ENCODE results near the gene F10.

Gene F10

DNA sequence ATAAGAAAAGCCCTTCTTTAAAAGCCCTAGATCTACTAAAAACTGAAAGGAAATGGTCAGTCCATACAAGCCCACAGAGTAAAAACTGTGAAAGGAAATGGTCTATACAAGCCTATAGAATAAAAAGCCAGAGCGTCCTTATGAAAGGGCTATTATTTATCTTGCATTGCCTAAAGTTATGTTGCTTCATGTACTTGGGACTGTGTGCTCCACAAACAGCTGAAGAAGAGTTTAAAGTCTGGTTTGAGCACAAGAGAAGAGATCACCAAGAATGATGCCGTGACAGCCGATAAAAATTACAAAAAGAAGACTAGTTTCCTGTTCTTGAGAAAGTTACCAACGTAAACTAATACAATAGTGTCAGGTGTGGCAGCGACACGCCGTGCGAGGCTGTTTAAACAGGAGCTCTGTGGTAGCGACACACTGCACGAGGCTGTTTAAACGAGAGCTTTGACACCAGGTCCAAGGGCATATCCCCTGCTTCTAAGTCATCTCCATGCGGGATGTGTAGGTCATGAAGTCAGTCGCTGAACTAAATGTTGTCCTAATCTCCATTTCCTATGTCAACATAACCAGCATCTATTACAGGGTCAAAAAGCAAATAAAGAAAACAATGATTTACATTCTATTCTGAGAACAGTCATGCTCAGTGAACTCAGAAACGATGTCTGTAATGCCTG, 61.0 kb downstream of the F10 start:
- Histone ChIP-seq H3K36me3 (ENCODE audit: control insufficient read depth, insufficient read depth, low read length) (peaks cover 24% of the 10 kb centered on the region), H3K4me3 (replicated peaks; ENCODE audit: low read depth, low read length) (no peak overlapping the region), H3K27me3 (replicated peaks; ENCODE audit: control insufficient read depth, insufficient read depth, low read length) (no peaks in the 10 kb centered on the region)
- DNase-seq (ENCODE audit: extremely low read depth, insufficient read length), result no peak
- TF ChIP-seq CTCF (IDR thresholded peaks at IDR 0.05; ENCODE audit: insufficient read depth, low read length, poor library complexity, severe bottlenecking), result no peak

GRCh38 chr13:113184568-113185440, 62.2 kb downstream of the F10 start:
- TF ChIP-seq CTCF (IDR thresholded peaks at IDR 0.05; ENCODE audit: insufficient read depth, low read length, poor library complexity, severe bottlenecking), result no peak
- no peaks in the 10 kb centered on the region for H3K27me3 ChIP-seq (replicated peaks; ENCODE audit: control insufficient read depth, insufficient read depth, low read length)
- DNase-seq (ENCODE audit: extremely low read depth, insufficient read length), result no peak
- peaks cover 22% of the 10 kb centered on the region for H3K36me3 ChIP-seq (ENCODE audit: control insufficient read depth, insufficient read depth, low read length)
- no peak overlapping the region for H3K4me3 ChIP-seq (replicated peaks; ENCODE audit: low read depth, low read length)

DNA sequence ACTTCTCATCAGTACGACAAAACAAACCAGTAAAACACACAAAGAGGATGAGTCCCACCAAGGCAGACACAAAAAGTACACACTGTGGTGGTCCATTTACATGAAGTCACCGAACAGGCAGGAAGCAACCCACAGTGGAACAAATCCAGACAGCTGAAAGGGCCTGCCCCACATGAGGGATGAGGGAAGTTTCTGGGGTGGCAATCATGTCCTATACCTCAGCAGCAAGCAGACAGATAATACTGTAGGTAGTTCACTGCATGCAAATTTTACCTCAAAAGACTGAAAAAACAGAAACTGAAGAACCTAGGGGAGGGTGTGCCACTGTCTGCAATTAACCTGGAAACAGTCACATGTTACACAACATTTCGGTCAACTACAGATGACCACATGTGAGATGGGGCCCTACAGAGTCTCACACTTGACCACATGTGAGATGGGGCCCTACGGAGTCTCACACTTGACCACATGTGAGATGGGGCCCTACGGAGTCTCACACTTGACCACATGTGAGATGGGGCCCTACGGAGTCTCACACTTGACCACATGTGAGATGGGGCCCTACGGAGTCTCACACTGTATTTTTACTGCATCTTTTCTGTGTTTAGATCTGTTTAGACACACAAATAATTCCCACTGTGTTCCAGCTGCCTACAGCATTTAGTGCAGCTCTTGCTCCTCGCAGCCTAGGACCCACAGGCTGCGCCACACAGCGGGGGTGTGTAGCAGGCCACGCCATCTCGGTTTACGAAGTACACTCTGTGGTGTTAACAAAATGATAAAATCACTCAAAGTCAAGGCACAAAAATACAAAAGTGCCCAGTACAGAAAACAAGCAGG, 63.7 kb downstream of the F10 start:
- DNase-seq (ENCODE audit: extremely low read depth, insufficient read length), result no peak
- TF ChIP-seq CTCF (IDR thresholded peaks at IDR 0.05; ENCODE audit: insufficient read depth, low read length, poor library complexity, severe bottlenecking), result no peak
- Histone ChIP-seq H3K36me3 (ENCODE audit: control insufficient read depth, insufficient read depth, low read length) (peaks cover 18% of the 10 kb centered on the region), H3K4me3 (replicated peaks; ENCODE audit: low read depth, low read length) (peak overlapping the region; percentile 18; the same call in 1 of the 2 replicates), H3K27me3 (replicated peaks; ENCODE audit: control insufficient read depth, insufficient read depth, low read length) (no peaks in the 10 kb centered on the region)

- Histone ChIP-seq H3K4me3 (replicated peaks; ENCODE audit: low read depth, low read length) (no peak overlapping the region), H3K36me3 (ENCODE audit: control insufficient read depth, insufficient read depth, low read length) (peaks cover 16% of the 10 kb centered on the region), H3K27me3 (replicated peaks; ENCODE audit: control insufficient read depth, insufficient read depth, low read length) (no peaks in the 10 kb centered on the region)
- DNase-seq (ENCODE audit: extremely low read depth, insufficient read length), result no peak
- no peak for TF ChIP-seq CTCF (IDR thresholded peaks at IDR 0.05; ENCODE audit: insufficient read depth, low read length, poor library complexity, severe bottlenecking)
Observed at GRCh38 chr13:113187263-113187669, 64.7 kb downstream of the F10 start.

DNA sequence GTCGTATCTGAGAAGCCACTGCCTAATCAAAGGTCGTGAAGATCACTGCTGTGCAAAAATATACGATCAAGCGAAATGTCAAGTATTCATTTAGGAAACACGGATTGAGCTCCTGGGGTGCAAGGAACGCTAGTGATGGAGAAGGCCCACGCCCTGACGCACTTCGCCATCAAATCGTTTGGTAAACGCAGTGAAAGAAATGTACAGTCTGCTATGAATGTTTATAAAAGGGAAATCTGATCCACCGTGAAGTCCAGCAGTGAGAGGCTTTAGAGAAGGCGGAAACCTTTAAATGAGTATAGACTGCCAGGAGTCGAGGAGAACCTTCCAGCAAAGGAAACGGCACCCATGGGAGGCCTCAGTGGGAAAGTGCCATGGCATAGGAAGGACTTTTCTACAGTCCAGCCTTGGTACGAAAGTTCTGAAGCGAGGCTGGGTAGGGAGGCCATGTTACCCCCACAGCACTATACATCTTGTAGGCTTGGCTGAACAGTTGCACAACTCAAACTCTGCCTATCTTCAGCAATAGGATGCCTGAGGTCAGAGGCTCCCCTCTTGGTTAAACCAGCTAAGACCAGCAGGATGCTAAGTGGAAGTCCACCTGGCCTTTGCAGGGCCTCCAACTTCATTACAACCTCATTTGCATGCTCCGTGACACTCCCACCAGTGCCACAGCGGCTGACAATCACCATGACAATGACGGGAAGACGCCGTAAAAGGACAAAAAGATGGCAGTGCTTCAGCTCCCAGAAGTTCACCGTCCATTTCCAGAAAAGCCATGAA, 65.5 kb downstream of the F10 start:
- no peak for TF ChIP-seq CTCF (IDR thresholded peaks at IDR 0.05; ENCODE audit: insufficient read depth, low read length, poor library complexity, severe bottlenecking)
- DNase-seq (ENCODE audit: extremely low read depth, insufficient read length), result no peak
- H3K36me3 ChIP-seq (ENCODE audit: control insufficient read depth, insufficient read depth, low read length), result peaks cover 16% of the 10 kb centered on the region
- H3K4me3 ChIP-seq (replicated peaks; ENCODE audit: low read depth, low read length), result no peak overlapping the region
- H3K27me3 ChIP-seq (replicated peaks; ENCODE audit: control insufficient read depth, insufficient read depth, low read length), result no peaks in the 10 kb centered on the region

Measured in GM06990 (cell line).